ENCODE data around the gene VMP1. TPM values are rescaled to one million over a fixed set of nuclear protein-coding genes. Genes with fewer than 3 reads are reported as not detected.

The VMP1 gene
- total and polyA plus RNA-seq, 2 of the 4 experiments (the other 2 are of a cell fraction): 89.8 to 197 TPM

- Histone ChIP-seq H2BK20ac (ENCODE audit: low read depth, low read length) (no peak overlapping the region), H2AFZ (replicated peaks; ENCODE audit: low read length, poor library complexity) (no peak overlapping the region), H3K9me3 (ENCODE audit: control insufficient read depth, insufficient read depth, low read length) (no peaks in the 10 kb centered on the region), H3K9ac (ENCODE audit: low read depth, low read length) (no peak overlapping the region), H2AK9ac (replicated peaks; ENCODE audit: low read depth, low read length, poor library complexity) (no peak overlapping the region), H3K4me1 (ENCODE audit: control insufficient read depth, insufficient read depth, low read length) (no peaks in the 10 kb centered on the region; the same call in 1 of the 2 replicates), H2AK5ac (ENCODE audit: low read depth, low read length) (no peak overlapping the region), H3K18ac (ENCODE audit: low read depth, low read length) (no peak overlapping the region), H3K36me3 (ENCODE audit: control insufficient read depth, insufficient read depth, low read length) (peaks cover 3% of the 10 kb centered on the region), H3K79me1 (ENCODE audit: low read depth in 1 of 2, low read length in 2 of 2) (peaks cover 12 to 43% of the 10 kb centered on the region in 2 experiments), H4K20me1 (ENCODE audit: insufficient read depth, low read length) (no peaks in the 10 kb centered on the region), H2BK15ac (ENCODE audit: low read depth, low read length) (no peak overlapping the region), H3K27me3 (ENCODE audit: control insufficient read depth, insufficient read depth, low read length) (no peaks in the 10 kb centered on the region), H3K4me3 (ENCODE audit: insufficient read depth, low read depth, low read length) (no peak overlapping the region), H3K14ac (replicated peaks; ENCODE audit: low read depth, low read length) (no peak overlapping the region), H3K4me2 (ENCODE audit: low read depth, low read length) (no peak overlapping the region), H3K4ac (ENCODE audit: low read depth, low read length) (no peak overlapping the region), H2BK120ac (ENCODE audit: low read depth, low read length) (no peak overlapping the region), H4K8ac (ENCODE audit: low read depth in 2 of 2, low read length in 2 of 2) (no peak overlapping the region), H4K91ac (ENCODE audit: insufficient read depth, low read depth, low read length) (no peak overlapping the region), H3K27ac (ENCODE audit: insufficient read depth, low read length) (no peak overlapping the region), H2BK5ac (ENCODE audit: low read depth, low read length, poor library complexity, severe bottlenecking) (no peak overlapping the region), H3K56ac (ENCODE audit: extremely low read depth, insufficient read depth, low read length) (no peak overlapping the region), H3K9me1 (ENCODE audit: insufficient read depth, low read length) (peaks cover 2% of the 10 kb centered on the region; the same call in 1 of the 2 replicates), H3K23ac (ENCODE audit: low read depth, low read length) (no peak overlapping the region), H4K5ac (ENCODE audit: low read depth, low read length) (no peak overlapping the region)
- no TSS peak for BruUV-seq (replicated peaks)
- in situ Hi-C loops (cut with MboI; ENCODE audit: low sequenced_read_pairs): no loop called here
- CTCF ChIA-PET: no interaction called here
- intact Hi-C loops (cut with micrococcal nuclease): no loop called here
- TF ChIP-seq RFX5 (IDR thresholded peaks at IDR 0.05; ENCODE audit: low read depth, low read length) (no peak), MAZ (IDR thresholded peaks at IDR 0.05; ENCODE audit: borderline replicate concordance, low read depth, low read length) (no peak), RAD21 (IDR thresholded peaks at IDR 0.05; ENCODE audit: low read length) (no peak), CTCF (conservative IDR thresholded peaks at IDR 0.05; ENCODE audit: low read depth, low read length) (no peak), ELK1 (IDR thresholded peaks at IDR 0.05; ENCODE audit: borderline replicate concordance, low read depth, low read length) (no peak), RCOR1 (IDR thresholded peaks at IDR 0.05; ENCODE audit: insufficient replicate concordance, low read length) (no peak), POLR2A (IDR thresholded peaks at IDR 0.05; ENCODE audit: low read depth, low read length) (no peak), MAFK (IDR thresholded peaks at IDR 0.05; ENCODE audit: low read depth, low read length) (no peak)
- POLR2A ChIA-PET (ENCODE audit: unreplicated experiment): no interaction called here
- no peak for DNase-seq
- dilution Hi-C loops (cut with HindIII; ENCODE audit: low sequenced_read_pairs, unreplicated experiment): no loop called here
- ATAC-seq (ENCODE audit: low read depth): no peak
- WGBS, 2 experiments (ENCODE audit: extremely low coverage in 2 of 2, insufficient read length in 1 of 2): no CpG with 5 or more reads among the region's 5 CpGs
These were observed 26.8 kb downstream of the VMP1 start for GRCh38 chr17:59734226-59734625.

All from IMR-90 (cell line).